Small intestine (tissue), 7 donors: ENCODE measurements around the gene GALR2. TPM values are rescaled to one million over a fixed set of nuclear protein-coding genes. Genes with fewer than 3 reads are reported as not detected.
A peak's percentile ranks its signal among the peaks of the same experiment; 100 is the strongest.

ENCODE experiments used
- DNase-seq, 2 donors: peaks; one replicate each; pipeline versions ENCODE4 v3.0.0 to v3.0.0-alpha.2; 2013
- FAIRE-seq: peaks from 2 replicates; lab custom pipeline; 2012; peaks lifted over from hg19 to GRCh38; lab: Jason Lieb, UNC
- H3K27ac ChIP-seq, 3 donors: one replicate each; pipeline ENCODE4 v1.5.1; 2013; ENCODE audit warnings: low read length in 2 of 3, mild to moderate bottlenecking in 2 of 3, control low read depth in 1 of 3, inconsistent platforms in 1 of 3, low read depth in 1 of 3, moderate library complexity in 1 of 3
- H3K27me3 ChIP-seq, 3 donors: one replicate each; pipeline ENCODE4 v1.6.1; 2013; ENCODE audit warnings: low read length in 3 of 3, inconsistent platforms in 1 of 3; ENCODE audit not compliant: control insufficient read depth in 3 of 3, insufficient read depth in 3 of 3
- H3K36me3 ChIP-seq, 3 donors: one replicate each; pipeline ENCODE4 v1.6.1; 2013; ENCODE audit warnings: low read length in 3 of 3, inconsistent platforms in 1 of 3, low read depth in 1 of 3, mild to moderate bottlenecking in 1 of 3, moderate library complexity in 1 of 3; ENCODE audit not compliant: control insufficient read depth in 3 of 3, insufficient read depth in 2 of 3
- H3K4me1 ChIP-seq, 3 donors: one replicate each; pipeline ENCODE4 v1.6.1; 2013; ENCODE audit warnings: low read length in 2 of 3, inconsistent platforms in 1 of 3, low read depth in 1 of 3, mild to moderate bottlenecking in 1 of 3, moderate library complexity in 1 of 3; ENCODE audit not compliant: control insufficient read depth in 3 of 3, insufficient read depth in 2 of 3
- H3K4me3 ChIP-seq, 3 donors: one replicate each; pipeline ENCODE4 v1.5.1; 2013; ENCODE audit warnings: low read length in 3 of 3, control low read depth in 1 of 3, inconsistent platforms in 1 of 3, low read depth in 1 of 3, mild to moderate bottlenecking in 1 of 3, moderate library complexity in 1 of 3
- H3K9me3 ChIP-seq, 2 donors: one replicate each; pipeline ENCODE4 v1.6.1; 2013; ENCODE audit warnings: low read depth in 1 of 2, low read length in 1 of 2; ENCODE audit not compliant: control insufficient read depth in 2 of 2, insufficient read depth in 1 of 2
- WGBS, 3 donors: extraction: QIAGEN DNeasy Blood & Tissue Kit; methylation state at CpG; one replicate each; pipeline ENCODE4 v1.1.7; 2013; 5-methylcytosine and 5-hydroxymethylcytosine counted together
- polyA plus RNA-seq, 4 donors: library from polyadenylated mRNA; stranded (reverse) in 3 of 4; unstranded in 1 of 4; fragments of 200-250 nt in 3 of 4; fragments of 120-200 nt in 1 of 4; gene quantifications; one replicate each; pipeline versions ENCODE4 v1.2.1 to v1.2.3, GENCODE V29; 2013
- donor health status: healthy with polysubstance abuse.
- donor health status: control.
- donor health status: control.
- donor health status: Bipolar disorder and iron deficiency.
- donor health status: healthy.

GALR2 gene
- polyA plus RNA-seq, 4 donors = 0.25 to 0.54 TPM; not detected in 2

- H3K27me3 ChIP-seq = no peaks in the 10 kb centered on the region
- peaks cover 9 to 94% (median 22%) of the 10 kb centered on the region in 3 donors for H3K36me3 ChIP-seq
- H3K9me3 ChIP-seq = no peaks in the 10 kb centered on the region
- 73 to 92% (median 79%) methylated on average over 23 of the region's 23 CpGs for WGBS, 3 donors
- no peak overlapping the region for H3K27ac ChIP-seq
- H3K4me1 ChIP-seq = no peaks in the 10 kb centered on the region
- H3K4me3 ChIP-seq = no peak overlapping the region
- FAIRE-seq (no peak), DNase-seq (no peak)
Measured at GRCh38 chr17:76091526-76092286, 17.1 kb downstream of the GALR2 start.

- no peaks in the 10 kb centered on the region for H3K4me1 ChIP-seq
- FAIRE-seq (no peak), DNase-seq (no peak)
- no peaks in the 10 kb centered on the region for H3K9me3 ChIP-seq
- no peak overlapping the region for H3K27ac ChIP-seq
- H3K4me3 ChIP-seq = no peak overlapping the region
- WGBS, 3 donors = 95 to 97% (median 97%) methylated on average over 18 to 20 of the region's 20 CpGs
- no peaks in the 10 kb centered on the region for H3K27me3 ChIP-seq
- H3K36me3 ChIP-seq = peaks cover 9 to 92% (median 25%) of the 10 kb centered on the region in 3 donors
Measured at GRCh38 chr17:76092526-76093413, 18.2 kb downstream of the GALR2 start.

DNA sequence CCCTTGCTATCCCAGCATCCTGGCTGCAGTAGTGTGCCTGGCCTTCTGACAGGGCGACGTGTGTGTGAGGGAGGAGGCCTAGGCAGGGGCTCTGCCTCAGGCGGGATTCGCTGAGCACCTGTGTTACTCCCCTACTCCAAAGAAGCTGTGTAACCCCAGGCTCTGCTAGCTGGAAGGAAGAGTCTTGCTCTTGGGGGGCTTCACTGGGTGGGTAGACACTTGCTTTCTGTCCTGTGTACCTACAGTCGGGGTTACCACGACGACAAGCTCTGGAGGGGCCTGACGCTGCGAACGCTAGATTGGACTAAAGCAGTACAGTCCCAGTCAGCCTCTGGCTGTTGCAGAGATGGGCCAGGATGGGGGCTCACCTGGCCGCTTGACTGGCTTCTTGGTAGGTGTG is 19.5 kb downstream of the GALR2 start:
- no peak overlapping the region for H3K4me3 ChIP-seq
- H3K9me3 ChIP-seq = no peaks in the 10 kb centered on the region
- H3K4me1 ChIP-seq = no peaks in the 10 kb centered on the region
- H3K36me3 ChIP-seq = peaks cover 7 to 87% (median 22%) of the 10 kb centered on the region in 3 donors
- H3K27ac ChIP-seq = no peak overlapping the region
- no peaks in the 10 kb centered on the region for H3K27me3 ChIP-seq
- DNase-seq (no peak), FAIRE-seq (no peak)
- 87 to 96% (median 89%) methylated on average over 11 of the region's 11 CpGs for WGBS, 3 donors

- no peak overlapping the region for H3K27ac ChIP-seq
- no peak for DNase-seq
- peaks cover 12 to 82% (median 14%) of the 10 kb centered on the region in 3 donors for H3K36me3 ChIP-seq
- H3K4me3 ChIP-seq = no peak overlapping the region
- 88 to 91% (median 91%) methylated on average over 13 of the region's 13 CpGs for WGBS, 3 donors
- H3K9me3 ChIP-seq = no peaks in the 10 kb centered on the region
- FAIRE-seq = no peak
- no peaks in the 10 kb centered on the region for H3K4me1 ChIP-seq
- H3K27me3 ChIP-seq = no peaks in the 10 kb centered on the region
Measured at GRCh38 chr17:76095943-76096342, 21.4 kb downstream of the GALR2 start.

DNA sequence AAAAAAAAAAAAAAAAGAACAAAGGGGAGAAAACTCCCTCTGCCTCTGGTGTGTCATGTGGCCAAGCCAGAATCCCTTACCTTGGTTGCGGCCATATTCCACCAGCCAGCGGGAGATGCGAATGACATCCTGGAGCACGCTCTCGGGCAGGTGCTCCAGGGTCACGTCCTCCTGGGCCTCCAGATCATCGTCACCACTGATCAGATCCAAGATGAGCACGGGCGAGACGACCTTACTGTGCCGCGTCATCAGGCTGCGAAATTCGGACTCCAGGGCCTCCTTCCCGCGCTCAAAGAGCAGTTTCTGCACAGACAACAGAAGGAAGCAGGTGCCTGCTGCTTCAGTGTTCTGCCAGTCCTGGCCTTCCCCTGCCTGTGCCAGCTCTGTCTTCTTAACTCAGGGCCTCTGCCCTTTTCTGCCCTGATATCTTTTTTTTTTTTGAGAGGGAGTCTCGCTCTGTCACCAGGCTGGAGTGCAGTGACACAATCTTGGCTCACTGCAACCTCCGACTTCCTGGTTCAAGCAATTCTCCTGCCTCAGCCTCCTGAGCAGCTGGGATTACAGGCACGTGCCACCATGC is 23.2 kb downstream of the GALR2 start:
- Histone ChIP-seq H3K4me3 (no peak overlapping the region), H3K27me3 (no peaks in the 10 kb centered on the region), H3K9me3 (no peaks in the 10 kb centered on the region), H3K36me3 (peaks cover 12 to 75% (median 14%) of the 10 kb centered on the region in 3 donors), H3K4me1 (peaks cover 0 to 4% (median 3%) of the 10 kb centered on the region in 3 donors), H3K27ac (no peak overlapping the region)
- WGBS, 3 donors = 91 to 95% (median 92%) methylated on average over 18 to 19 of the region's 19 CpGs
- no peak for FAIRE-seq
- DNase-seq = no peak

- 0 to 2% (median 0%) methylated on average over 4 of the region's 4 CpGs for WGBS, 3 donors
Measured at GRCh38 chr17:76102944-76103273, 28.3 kb downstream of the GALR2 start.

GRCh38 chr17:76103274-76104139 is 28.9 kb downstream of the GALR2 start, which contains the start of gene EXOC7:
TSS of gene EXOC7 (minus strand) at chr17:76103787. CDS start at chr17:76103692, 95 bp downstream.
- no peaks in the 10 kb centered on the region for H3K27me3 ChIP-seq
- DNase-seq (peak; percentile 95 to 97), FAIRE-seq (no peak)
- H3K36me3 ChIP-seq = peaks cover 0 to 26% (median 5%) of the 10 kb centered on the region in 3 donors
- H3K27ac ChIP-seq = peak within 1 kb of the TSS; percentile 24 to 81 (median 76)
- WGBS, 3 donors = 4 to 5% (median 5%) methylated on average over 54 to 55 of the region's 55 CpGs
- no peaks in the 10 kb centered on the region for H3K9me3 ChIP-seq
- peaks cover 0 to 21% (median 5%) of the 10 kb centered on the region in 3 donors for H3K4me1 ChIP-seq
- peak within 1 kb of the TSS; percentile 81 to 97 (median 83) for H3K4me3 ChIP-seq

More at GRCh38 chr17:76102944-76103273, 28.3 kb downstream of the GALR2 start:
- H3K4me3 ChIP-seq = peak overlapping the region; percentile 81 to 97 (median 83)
- peak overlapping the region; percentile 24 to 81 (median 36) for H3K27ac ChIP-seq
- H3K4me1 ChIP-seq = peaks cover 0 to 21% (median 5%) of the 10 kb centered on the region in 3 donors
- peaks cover 0 to 31% (median 5%) of the 10 kb centered on the region in 3 donors for H3K36me3 ChIP-seq
- no peaks in the 10 kb centered on the region for H3K9me3 ChIP-seq
- no peaks in the 10 kb centered on the region for H3K27me3 ChIP-seq
- peak in 1 of 2 donors; percentile 34 for DNase-seq
- FAIRE-seq = no peak
